Gastrocnemius medialis (tissue), 4 donors: ENCODE measurements around the gene KIF1A.

Source experiments
- POLR2A ChIP-seq, 2 donors: fragments of 450-650 bp; IDR thresholded peaks; one replicate each; pipeline ENCODE4 v1.6.1; 2017; ENCODE audit warnings: antibody characterized with exemption in 2 of 2, mild to moderate bottlenecking in 2 of 2, moderate library complexity in 2 of 2
- TF ChIP-seq, protein P1 (sequence below), 5 experiments: fragments of 450-650 bp in 3 of 5; fragments of 200-600 bp in 2 of 5; sonication (generic) in 2 of 5; IDR thresholded peaks in 4 of 5; conservative IDR thresholded peaks in 1 of 5; 1 replicate in 4 of 5; 2 replicates in 1 of 5; pipeline ENCODE4 v1.5.1; 2016 to 2019; ENCODE audit warnings: antibody characterized with exemption in 5 of 5, mild to moderate bottlenecking in 3 of 5, moderate library complexity in 3 of 5

DNA sequence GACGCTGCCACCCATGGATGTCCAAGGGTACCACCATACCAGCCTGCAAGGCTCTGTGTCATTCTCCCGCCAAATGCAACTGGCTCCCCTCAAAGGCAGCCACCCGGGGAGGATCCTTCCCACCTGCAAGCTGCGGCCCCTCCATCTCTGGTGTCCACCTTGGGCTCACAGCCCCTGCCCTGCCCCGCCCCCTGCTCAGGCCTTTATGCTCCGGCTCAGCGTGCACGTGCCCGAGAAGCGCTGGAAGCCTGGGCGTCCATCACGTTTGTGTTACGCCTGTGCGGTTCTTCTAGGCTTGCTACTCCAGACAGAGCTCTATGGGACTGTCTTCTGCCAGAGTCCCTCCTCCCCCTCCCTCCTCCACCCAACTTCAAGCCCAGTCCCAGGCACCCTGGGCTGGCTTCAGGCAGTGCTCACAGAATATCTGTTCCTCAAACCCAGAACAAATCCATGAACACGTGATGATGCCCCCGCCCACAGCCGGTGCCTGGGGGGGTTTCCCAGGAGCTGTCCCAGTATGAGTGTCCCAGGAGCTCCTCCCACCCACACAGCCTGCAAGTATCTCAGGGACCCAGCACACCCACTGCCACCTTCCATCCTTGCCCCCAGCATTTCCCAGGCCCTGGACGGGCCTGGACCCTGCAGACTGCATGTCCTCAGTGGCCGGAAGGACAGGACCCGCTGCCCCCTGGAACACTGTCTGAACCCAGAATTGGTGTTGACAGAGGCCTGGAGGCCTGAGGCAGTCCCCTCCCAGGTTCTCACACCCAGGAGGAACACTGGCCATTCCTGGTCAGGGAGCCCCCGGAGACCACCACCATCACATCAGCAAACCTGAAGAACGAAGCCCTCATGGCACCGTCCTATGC is 30.3 kb downstream of the KIF1A start:
- TF ChIP-seq, protein P1, sequence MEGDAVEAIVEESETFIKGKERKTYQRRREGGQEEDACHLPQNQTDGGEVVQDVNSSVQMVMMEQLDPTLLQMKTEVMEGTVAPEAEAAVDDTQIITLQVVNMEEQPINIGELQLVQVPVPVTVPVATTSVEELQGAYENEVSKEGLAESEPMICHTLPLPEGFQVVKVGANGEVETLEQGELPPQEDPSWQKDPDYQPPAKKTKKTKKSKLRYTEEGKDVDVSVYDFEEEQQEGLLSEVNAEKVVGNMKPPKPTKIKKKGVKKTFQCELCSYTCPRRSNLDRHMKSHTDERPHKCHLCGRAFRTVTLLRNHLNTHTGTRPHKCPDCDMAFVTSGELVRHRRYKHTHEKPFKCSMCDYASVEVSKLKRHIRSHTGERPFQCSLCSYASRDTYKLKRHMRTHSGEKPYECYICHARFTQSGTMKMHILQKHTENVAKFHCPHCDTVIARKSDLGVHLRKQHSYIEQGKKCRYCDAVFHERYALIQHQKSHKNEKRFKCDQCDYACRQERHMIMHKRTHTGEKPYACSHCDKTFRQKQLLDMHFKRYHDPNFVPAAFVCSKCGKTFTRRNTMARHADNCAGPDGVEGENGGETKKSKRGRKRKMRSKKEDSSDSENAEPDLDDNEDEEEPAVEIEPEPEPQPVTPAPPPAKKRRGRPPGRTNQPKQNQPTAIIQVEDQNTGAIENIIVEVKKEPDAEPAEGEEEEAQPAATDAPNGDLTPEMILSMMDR (IDR thresholded peaks at IDR 0.05 in 4 of 5, conservative IDR thresholded peaks at IDR 0.05 in 1 of 5): no peak
- TF ChIP-seq POLR2A (IDR thresholded peaks at IDR 0.05): no peak
